Measurements from ENCODE around the gene HMGN1.

HMGN1 gene

DNA sequence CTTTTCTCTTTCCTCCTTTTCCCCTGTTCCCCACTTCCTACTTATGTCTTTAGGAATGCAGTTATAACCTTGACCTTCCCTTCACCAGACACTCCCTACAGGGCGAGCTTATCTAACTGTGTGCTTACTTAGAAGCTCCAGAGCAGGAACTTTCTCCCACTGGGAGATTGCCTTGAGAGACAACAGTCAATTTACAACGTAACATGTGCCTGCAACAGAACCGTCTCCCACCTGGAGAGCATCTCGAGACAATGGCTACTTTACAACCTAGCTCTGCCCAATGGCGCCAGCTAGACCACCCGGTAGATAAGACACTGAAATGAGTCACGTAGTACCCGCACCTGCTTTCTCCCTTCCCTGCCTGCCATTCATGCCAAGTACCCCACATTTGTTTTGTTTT, 16.7 kb downstream of the HMGN1 start:
- Histone ChIP-seq H3K36me3 (ENCODE audit: insufficient read depth, low read length) (no peaks in the 10 kb centered on the region), H3K9ac (ENCODE audit: low read depth, low read length) (no peak overlapping the region), H3K9me3 (ENCODE audit: control insufficient read depth, insufficient read depth, low read length) (no peaks in the 10 kb centered on the region), H3K4me1 (ENCODE audit: insufficient read depth, low read length) (peaks cover 7% of the 10 kb centered on the region; the same call in 1 of the 2 replicates)

DNA sequence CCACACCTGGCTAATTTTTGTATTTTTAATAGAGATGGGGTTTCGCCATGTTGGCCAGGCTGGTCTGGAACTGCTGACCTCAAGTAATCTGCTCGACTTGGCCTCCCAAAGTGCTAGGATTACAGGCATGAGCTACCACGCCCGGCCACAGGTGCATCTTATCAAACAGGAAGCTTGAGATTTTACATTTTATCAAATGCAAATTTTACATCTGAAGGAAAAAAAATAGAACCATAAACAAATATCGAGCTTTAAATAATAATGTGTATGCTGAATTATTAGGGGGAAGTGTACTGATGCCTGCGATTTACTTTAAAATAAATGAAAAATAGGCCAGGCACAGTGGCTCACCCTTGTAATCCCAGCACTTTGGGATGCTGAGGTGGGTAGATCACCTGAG, 18.9 kb downstream of the HMGN1 start:
- Histone ChIP-seq H3K4me1 (ENCODE audit: insufficient read depth, low read length) (peaks cover 7% of the 10 kb centered on the region; the same call in 1 of the 2 replicates), H3K36me3 (ENCODE audit: insufficient read depth, low read length) (no peaks in the 10 kb centered on the region), H3K9me3 (ENCODE audit: control insufficient read depth, insufficient read depth, low read length) (no peaks in the 10 kb centered on the region), H3K9ac (ENCODE audit: low read depth, low read length) (no peak overlapping the region)

DNA sequence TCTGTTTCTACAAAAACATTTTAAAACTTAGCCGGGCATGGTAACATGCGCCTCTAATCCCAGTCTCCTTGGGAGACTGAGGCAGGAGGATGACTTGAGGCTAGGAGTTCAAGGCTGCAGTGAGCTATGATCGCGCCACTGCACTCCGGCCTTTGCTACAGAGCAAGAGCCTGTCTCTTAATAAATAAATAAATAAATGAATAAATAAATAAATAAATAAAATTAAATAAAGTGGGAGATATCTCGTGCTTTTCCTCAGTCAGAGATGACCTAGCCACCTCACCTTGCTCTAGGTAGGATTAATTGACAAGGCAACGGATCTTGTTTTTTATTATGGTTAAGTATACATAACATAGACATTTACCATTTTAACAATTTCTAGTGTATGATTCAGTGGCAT, 21.2 kb downstream of the HMGN1 start:
- no peak overlapping the region for H3K9ac ChIP-seq (ENCODE audit: low read depth, low read length)
- no peaks in the 10 kb centered on the region for H3K9me3 ChIP-seq (ENCODE audit: control insufficient read depth, insufficient read depth, low read length)
- no peaks in the 10 kb centered on the region for H3K36me3 ChIP-seq (ENCODE audit: insufficient read depth, low read length)
- H3K4me1 ChIP-seq (ENCODE audit: insufficient read depth, low read length): peaks cover 7% of the 10 kb centered on the region; the same call in 1 of the 2 replicates

DNA sequence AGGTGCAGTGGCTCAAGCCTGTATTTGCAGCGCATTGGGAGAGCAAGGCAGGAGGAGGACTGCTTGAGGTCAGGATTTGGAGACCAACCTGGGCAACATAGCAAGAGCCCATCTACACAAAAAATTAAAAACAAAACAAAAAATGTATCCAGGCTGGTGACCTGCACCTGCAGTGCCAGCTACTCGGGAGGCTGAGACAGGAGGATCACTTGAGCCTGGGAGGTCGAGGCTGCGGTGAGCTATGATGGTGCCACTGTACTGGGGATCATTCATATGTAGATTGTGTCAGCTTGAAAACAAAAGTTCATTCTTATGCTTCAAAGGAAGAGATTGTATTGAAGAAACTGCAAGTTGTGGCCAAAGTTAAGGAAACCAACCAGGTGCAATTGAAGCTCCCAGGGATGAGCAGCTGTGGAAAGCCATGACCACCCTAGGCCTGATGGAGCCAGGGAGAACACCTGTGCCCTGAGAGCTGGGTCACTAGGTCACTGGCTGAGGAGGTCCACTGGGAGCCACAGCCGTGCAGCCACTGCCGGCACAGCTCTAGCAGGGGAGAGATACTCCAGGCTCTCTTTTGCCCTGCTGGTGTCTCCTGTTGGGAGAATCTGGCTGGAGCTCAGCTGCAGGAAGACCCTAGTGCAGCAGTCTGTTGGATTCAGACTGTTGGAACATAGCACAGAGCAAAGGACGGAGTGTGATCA, 22.1 kb downstream of the HMGN1 start:
- peaks cover under 1% of the 10 kb centered on the region; the same call in 1 of the 2 replicates for H3K4me1 ChIP-seq (ENCODE audit: insufficient read depth, low read length)
- H3K36me3 ChIP-seq (ENCODE audit: insufficient read depth, low read length): no peaks in the 10 kb centered on the region; the same call in 1 of the 2 replicates
- no peak overlapping the region for H3K9ac ChIP-seq (ENCODE audit: low read depth, low read length)
- H3K9me3 ChIP-seq (ENCODE audit: control insufficient read depth, insufficient read depth, low read length): no peaks in the 10 kb centered on the region

DNA sequence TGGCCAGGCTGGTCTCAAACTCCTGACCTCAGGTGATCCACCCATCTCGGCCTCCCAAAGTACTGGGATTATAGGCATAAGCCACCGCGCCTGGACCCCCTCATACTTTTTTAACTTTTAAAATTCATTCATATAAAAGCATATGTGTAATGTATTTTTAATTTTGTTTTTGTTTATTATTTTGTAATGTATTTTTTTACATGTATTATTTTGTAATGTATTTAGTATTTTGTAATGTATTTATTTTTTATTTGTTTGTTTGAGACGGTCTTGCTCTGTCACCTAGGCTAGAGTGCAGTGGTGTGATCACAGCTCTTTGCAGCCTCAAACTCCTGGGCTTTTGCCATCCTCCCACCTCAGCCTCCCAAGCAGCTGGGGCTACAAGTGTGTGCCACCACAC, 23.4 kb downstream of the HMGN1 start:
- Histone ChIP-seq H3K36me3 (ENCODE audit: insufficient read depth, low read length) (no peaks in the 10 kb centered on the region; the same call in 1 of the 2 replicates), H3K9me3 (ENCODE audit: control insufficient read depth, insufficient read depth, low read length) (no peaks in the 10 kb centered on the region), H3K4me1 (ENCODE audit: insufficient read depth, low read length) (no peaks in the 10 kb centered on the region), H3K9ac (ENCODE audit: low read depth, low read length) (no peak overlapping the region)

DNA sequence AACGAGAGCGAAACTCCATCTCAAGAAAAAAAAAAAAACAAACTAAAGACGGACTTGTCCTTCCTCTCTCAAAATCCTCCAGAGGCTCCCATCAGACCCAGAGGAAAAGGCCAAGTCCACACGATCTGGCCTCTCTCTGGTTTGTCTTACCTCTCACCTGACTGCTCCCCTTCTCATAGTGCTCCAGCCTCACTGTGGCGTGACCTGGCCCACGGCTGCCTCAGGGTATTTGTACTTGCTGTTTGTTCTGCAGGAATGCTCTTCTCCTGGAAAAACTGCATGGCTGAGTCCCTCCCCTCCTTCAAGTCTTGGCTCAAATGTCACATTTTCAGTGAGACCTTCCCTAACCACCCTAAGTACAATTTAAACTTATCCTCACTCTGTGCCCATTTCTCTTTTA, 27.5 kb downstream of the HMGN1 start:
- H3K9me3 ChIP-seq (ENCODE audit: control insufficient read depth, insufficient read depth, low read length): no peaks in the 10 kb centered on the region
- no peaks in the 10 kb centered on the region for H3K4me1 ChIP-seq (ENCODE audit: insufficient read depth, low read length)
- no peaks in the 10 kb centered on the region; the same call in 1 of the 2 replicates for H3K36me3 ChIP-seq (ENCODE audit: insufficient read depth, low read length)
- H3K9ac ChIP-seq (ENCODE audit: low read depth, low read length): no peak overlapping the region

DNA sequence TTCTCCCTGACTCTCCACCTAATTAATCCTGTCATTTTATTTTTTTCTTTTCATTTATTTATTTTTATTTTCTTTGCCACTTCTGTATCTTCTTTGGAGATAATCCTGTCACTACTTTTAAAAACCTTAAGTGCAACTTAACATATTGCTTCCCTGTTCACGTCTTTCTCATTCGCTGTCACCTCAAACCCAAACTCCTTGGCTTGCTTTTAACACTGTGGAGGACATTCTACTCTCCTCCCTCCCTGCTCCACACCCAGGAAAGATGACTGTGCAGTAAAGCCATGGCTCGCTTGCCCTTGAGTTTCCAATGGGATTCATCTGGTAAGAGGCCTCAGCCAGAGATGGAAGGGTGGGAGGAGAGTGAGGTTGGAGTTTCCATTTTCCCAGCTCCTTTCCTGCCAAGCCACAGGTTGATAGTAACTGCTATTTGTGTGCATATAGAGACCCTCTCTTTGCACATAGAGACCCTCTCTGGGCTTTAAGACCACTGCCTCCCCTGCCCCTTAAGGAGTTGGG, 29.0 kb downstream of the HMGN1 start:
- Histone ChIP-seq H3K4me1 (ENCODE audit: insufficient read depth, low read length) (no peaks in the 10 kb centered on the region), H3K36me3 (ENCODE audit: insufficient read depth, low read length) (no peaks in the 10 kb centered on the region; the same call in 1 of the 2 replicates), H3K9ac (ENCODE audit: low read depth, low read length) (no peak overlapping the region), H3K9me3 (ENCODE audit: control insufficient read depth, insufficient read depth, low read length) (no peaks in the 10 kb centered on the region)

DNA sequence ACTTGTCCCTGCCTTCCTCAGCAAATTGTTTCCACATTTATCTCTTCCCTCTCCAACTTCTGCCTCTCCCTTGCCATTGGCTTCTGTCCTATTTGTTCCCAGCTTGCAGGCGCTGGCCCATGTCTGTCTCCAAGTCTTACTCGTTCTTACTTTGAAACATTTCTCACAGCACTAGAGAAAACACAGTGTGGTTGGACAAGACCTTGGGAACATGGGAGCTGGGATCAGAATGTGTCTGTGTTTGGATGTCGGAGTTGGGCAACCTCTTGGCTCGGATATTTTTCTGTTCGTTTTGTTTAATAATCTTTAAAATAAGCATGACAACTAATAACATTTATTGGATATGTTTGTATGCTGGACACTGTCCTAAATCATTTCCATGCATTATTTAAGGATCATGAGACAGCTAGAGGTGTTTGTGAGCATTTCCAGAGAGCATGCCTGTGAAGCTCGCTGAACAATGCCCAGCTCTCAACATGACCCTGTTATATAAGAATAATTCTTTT, 29.6 kb downstream of the HMGN1 start:
- Histone ChIP-seq H3K9me3 (ENCODE audit: control insufficient read depth, insufficient read depth, low read length) (no peaks in the 10 kb centered on the region), H3K36me3 (ENCODE audit: insufficient read depth, low read length) (no peaks in the 10 kb centered on the region; the same call in 1 of the 2 replicates), H3K4me1 (ENCODE audit: insufficient read depth, low read length) (no peaks in the 10 kb centered on the region), H3K9ac (ENCODE audit: low read depth, low read length) (no peak overlapping the region)

DNA sequence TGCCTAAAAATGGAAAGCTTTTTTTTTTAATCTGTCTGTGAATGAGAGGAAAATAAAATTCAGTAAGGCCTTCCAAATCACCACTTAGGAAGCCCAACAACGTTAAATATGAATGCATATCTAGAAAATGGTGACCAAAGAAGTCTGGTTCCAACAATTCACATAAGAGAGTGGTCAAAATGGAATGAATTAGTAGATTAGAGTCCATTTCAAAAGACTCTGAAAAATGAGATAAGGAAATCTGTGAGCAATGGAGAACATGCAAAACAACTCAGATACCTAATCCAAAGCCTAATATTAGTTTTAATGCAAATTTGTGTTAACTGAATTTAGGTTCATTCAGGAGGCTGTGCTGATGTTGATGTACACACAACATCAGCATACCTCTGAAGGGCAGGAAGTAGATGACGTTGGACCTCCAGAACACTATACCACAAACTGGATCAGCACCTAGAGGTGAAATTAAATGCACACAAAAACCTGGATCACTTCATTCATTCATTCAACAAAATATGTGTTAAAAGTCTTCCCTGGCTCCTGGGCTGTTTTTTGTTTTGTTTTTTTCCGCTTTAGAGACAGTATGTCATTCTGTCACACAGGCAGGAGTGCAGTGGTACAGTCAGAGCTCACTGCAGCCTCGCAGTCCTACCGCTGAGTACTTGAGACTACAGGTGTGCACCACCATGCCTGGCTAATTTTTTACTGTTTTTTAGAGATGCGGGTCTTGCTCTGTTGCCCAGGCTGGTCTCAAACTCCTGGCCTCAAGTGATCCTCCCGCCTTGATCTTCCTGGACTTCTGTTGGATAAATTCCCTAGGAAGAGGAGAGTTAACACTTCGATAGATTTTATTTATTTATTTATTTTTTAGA, 30.6 kb downstream of the HMGN1 start:
- no peaks in the 10 kb centered on the region; the same call in 1 of the 2 replicates for H3K36me3 ChIP-seq (ENCODE audit: insufficient read depth, low read length)
- no peaks in the 10 kb centered on the region for H3K9me3 ChIP-seq (ENCODE audit: control insufficient read depth, insufficient read depth, low read length)
- H3K9ac ChIP-seq (ENCODE audit: low read depth, low read length): no peak overlapping the region
- H3K4me1 ChIP-seq (ENCODE audit: insufficient read depth, low read length): no peaks in the 10 kb centered on the region

DNA sequence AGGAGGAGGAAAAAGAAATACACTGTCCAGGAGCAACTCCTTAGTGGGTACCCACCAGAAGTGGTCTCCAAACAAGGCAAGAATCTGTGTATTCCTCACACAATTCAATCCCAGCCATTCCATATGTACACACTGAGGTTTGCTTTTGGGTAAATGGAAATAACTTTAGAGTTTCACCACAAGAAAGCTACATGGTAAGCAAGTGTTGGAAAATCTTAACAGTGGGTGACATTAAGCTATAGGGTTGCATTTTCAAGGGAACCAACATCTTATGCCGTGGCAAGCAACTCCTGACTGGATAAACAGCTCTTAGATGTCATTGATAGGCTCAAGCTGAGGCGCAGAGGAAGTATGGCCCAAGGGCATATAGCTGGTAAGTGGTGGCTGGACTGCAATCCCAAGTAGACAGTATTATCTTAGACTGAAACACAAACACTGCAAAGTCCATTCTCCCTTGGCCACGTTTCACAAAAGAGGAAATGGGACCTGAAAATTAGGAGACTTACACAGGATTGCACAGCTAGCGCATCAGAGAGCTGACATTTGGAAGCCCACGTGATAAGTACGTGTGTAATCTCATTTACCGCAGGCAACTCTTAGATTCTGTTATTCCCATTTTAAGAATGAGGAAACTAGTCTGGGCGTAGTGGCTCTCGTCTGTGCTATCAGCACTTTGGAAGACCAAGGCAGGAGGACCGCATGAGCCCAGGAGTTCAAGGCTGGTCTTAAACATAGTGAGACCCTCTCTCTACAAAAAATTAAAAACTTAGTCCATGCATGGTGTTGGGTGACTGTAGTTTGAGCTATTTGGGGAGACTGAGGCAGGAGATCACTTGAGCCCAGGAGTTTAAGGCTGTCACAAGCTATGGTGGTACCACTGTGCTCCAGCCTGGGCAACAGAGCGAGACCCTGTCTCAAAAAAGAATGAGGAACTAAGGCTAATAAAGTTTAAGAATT, 31.5 kb downstream of the HMGN1 start:
- H3K9ac ChIP-seq (ENCODE audit: low read depth, low read length): no peak overlapping the region
- H3K9me3 ChIP-seq (ENCODE audit: control insufficient read depth, insufficient read depth, low read length): no peaks in the 10 kb centered on the region
- H3K4me1 ChIP-seq (ENCODE audit: insufficient read depth, low read length): no peaks in the 10 kb centered on the region
- no peaks in the 10 kb centered on the region; the same call in 1 of the 2 replicates for H3K36me3 ChIP-seq (ENCODE audit: insufficient read depth, low read length)

DNA sequence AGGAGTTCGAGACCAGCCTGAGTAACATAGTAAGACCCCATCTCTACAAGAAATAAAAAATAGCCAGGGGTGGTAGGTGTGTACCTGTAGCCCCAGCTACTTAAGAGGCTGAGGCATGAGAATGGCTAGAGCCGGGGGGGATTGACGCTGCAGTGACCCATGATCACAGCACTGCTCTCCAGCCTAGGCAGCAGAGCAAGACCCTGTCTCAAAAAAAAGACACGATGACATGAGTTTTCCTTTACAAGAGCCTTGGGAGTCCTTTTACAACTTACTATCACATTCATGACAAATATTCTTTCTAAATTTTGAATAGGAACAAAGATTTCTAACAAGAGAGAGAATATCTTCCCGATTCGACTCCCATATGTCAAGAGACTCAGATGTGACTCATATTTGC, 32.2 kb downstream of the HMGN1 start:
- H3K36me3 ChIP-seq (ENCODE audit: insufficient read depth, low read length): no peaks in the 10 kb centered on the region; the same call in 1 of the 2 replicates
- H3K9me3 ChIP-seq (ENCODE audit: control insufficient read depth, insufficient read depth, low read length): no peaks in the 10 kb centered on the region
- no peaks in the 10 kb centered on the region for H3K4me1 ChIP-seq (ENCODE audit: insufficient read depth, low read length)
- no peak overlapping the region for H3K9ac ChIP-seq (ENCODE audit: low read depth, low read length)

DNA sequence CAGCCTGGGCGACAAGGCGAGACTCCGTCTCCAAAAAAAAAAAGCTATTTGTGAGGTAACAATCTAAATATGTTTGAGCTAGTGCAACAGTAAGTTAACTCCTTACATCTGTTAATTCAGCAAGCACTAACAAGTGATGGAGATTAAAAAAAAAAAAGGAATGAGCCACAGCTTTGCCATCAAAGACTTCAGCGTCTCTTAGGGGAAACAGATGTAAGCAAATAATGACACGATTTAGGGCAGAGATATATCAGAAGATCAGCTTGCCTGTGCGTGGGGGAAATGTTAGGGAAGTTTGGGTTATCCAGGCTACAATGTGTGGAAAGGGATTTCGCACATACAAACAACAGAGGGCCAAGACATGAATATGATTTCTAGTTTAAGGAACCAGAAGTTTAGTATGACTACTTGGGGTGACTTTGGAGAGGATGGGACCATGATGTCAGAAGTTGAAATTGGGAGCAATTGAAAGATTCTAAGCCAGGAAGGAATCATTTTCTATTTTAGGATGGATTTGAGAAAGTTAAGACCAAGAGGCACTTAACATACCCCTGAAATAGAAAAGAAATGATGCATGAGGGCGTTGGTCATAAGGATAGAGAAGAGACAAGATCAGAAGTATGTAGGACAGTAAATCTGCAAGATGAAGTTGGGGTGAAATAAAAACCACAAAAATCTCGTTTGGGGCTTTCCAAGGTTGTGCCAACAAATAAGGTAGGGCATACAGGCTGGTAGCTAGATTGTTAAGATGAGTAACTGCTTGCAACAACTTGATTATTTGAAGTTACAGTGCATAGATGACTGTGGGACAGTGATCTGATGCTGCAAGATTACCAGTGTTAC, 33.1 kb downstream of the HMGN1 start:
- no peaks in the 10 kb centered on the region for H3K9me3 ChIP-seq (ENCODE audit: control insufficient read depth, insufficient read depth, low read length)
- H3K36me3 ChIP-seq (ENCODE audit: insufficient read depth, low read length): no peaks in the 10 kb centered on the region
- H3K4me1 ChIP-seq (ENCODE audit: insufficient read depth, low read length): no peaks in the 10 kb centered on the region
- H3K9ac ChIP-seq (ENCODE audit: low read depth, low read length): no peak overlapping the region
